Endometrial microvascular endothelial cells (primary cell): ENCODE measurements around the gene NES. TPM values are rescaled to one million over a fixed set of nuclear protein-coding genes. Genes with fewer than 3 reads are reported as not detected.

ENCODE experiments used
- in situ Hi-C: cut with HindIII; loops from 2 replicates; pipeline ENCODE4 v1.10.0; 2017; ENCODE audit warnings: low sequenced_read_pairs, low pct_unique_long_range_greater_than_20kb; ENCODE audit errors: inconsistent ontology term
- total RNA-seq: library from RNA; depleted of rRNA; stranded (reverse); fragments of >200 nt; gene quantifications from one replicate; pipeline ENCODE4 v1.2.3, GENCODE V29; 2015; ENCODE audit errors: inconsistent ontology term

Gene NES
- total RNA-seq, 1 donor from 2014 or later, result 239 TPM

- in situ Hi-C loops, result no loop called here
Measured at GRCh38 chr1:156705918-156706656, 28.9 kb upstream of the NES start.

GRCh38 chr1:156705321-156705917, 28.2 kb upstream of the NES start, which contains the start of gene CRABP2:
TSS of gene CRABP2 (minus strand) at chr1:156705583. CDS start at chr1:156705446, 137 bp downstream.
- in situ Hi-C loops, result no loop called here

GRCh38 chr1:156704930-156705320, 27.7 kb upstream of the NES start:
- in situ Hi-C loops, result no loop called here

GRCh38 chr1:156704166-156704711, 27.0 kb upstream of the NES start:
- in situ Hi-C loops, result no loop called here

- in situ Hi-C loops, result no loop called here
Measured at GRCh38 chr1:156703741-156704140, 26.5 kb upstream of the NES start.

GRCh38 chr1:156703336-156703735, 26.1 kb upstream of the NES start:
- in situ Hi-C loops, result no loop called here

- in situ Hi-C loops, result no loop called here
Measured at GRCh38 chr1:156700736-156701531, 23.7 kb upstream of the NES start.

- in situ Hi-C loops, result no loop called here
Measured at GRCh38 chr1:156698995-156699394, 21.8 kb upstream of the NES start.

- in situ Hi-C loops, result no loop called here
Measured at GRCh38 chr1:156697481-156697880, 20.3 kb upstream of the NES start.

GRCh38 chr1:156696755-156697154, 19.5 kb upstream of the NES start:
- in situ Hi-C loops, result no loop called here

GRCh38 chr1:156694690-156694962, 17.4 kb upstream of the NES start:
- in situ Hi-C loops, result no loop called here

GRCh38 chr1:156693848-156694689, 16.9 kb upstream of the NES start:
- in situ Hi-C loops, result no loop called here

- in situ Hi-C loops, result no loop called here
Measured at GRCh38 chr1:156692925-156693847, 16.0 kb upstream of the NES start.

- in situ Hi-C loops, result no loop called here
Measured at GRCh38 chr1:156692441-156692924, 15.3 kb upstream of the NES start.

GRCh38 chr1:156691665-156692440, 14.6 kb upstream of the NES start:
- in situ Hi-C loops, result no loop called here

- in situ Hi-C loops, result no loop called here
Measured at GRCh38 chr1:156691191-156691590, 14.0 kb upstream of the NES start.

- in situ Hi-C loops, result no loop called here
Measured at GRCh38 chr1:156690675-156691036, 13.4 kb upstream of the NES start.
